ENCODE results near the gene FBLN1. TPM values are rescaled to one million over a fixed set of nuclear protein-coding genes. Genes with fewer than 3 reads are reported as not detected.
A peak's percentile ranks its signal among the peaks of the same experiment; 100 is the strongest.
"Not testable (repeated sequence)": the region's sequence is repeated elsewhere in the genome, so short reads cannot be mapped to it uniquely, and the experiment has no call there.

The FBLN1 gene
- total and polyA plus RNA-seq, 5 donors from 2014 or later = 0.49 TPM; not detected in 4

GRCh38 chr22:45603619-45604018, 100.9 kb downstream of the FBLN1 start:
- H3K27ac ChIP-seq (ENCODE audit: insufficient read depth, low read length, poor library complexity, severe bottlenecking) = no peak overlapping the region
- H3K27me3 ChIP-seq (ENCODE audit: control insufficient read depth, insufficient read depth, low read length) = no peaks in the 10 kb centered on the region
- Mint-ChIP-seq H3K4me3 (no peak overlapping the region), H3K4me1 (peaks cover 0 to 3% (median under 1%) of the 10 kb centered on the region in 4 donors), H3K27ac (no peak overlapping the region), H3K27me3 (no peaks in the 10 kb centered on the region), H3K9me3 (peaks cover 0 to 1% (median 0%) of the 10 kb centered on the region in 7 donors), H3K36me3 (no peaks in the 10 kb centered on the region)
- H3K9me3 ChIP-seq (ENCODE audit: control insufficient read depth in 2 of 2, low read length in 2 of 2) = no peaks in the 10 kb centered on the region
- no peaks in the 10 kb centered on the region for H3K4me1 ChIP-seq (ENCODE audit: control insufficient read depth, insufficient read depth, low read length, poor library complexity, severe bottlenecking)
- DNase-seq = no peak
- ATAC-seq (ENCODE audit: low read depth in 2 of 2) = no peak
- H3K36me3 ChIP-seq (ENCODE audit: control insufficient read depth, insufficient read depth, low read length) = no peaks in the 10 kb centered on the region
- no peak overlapping the region for H3K4me3 ChIP-seq (ENCODE audit: low read depth, low read length)

- not testable (repeated sequence) for H3K36me3 ChIP-seq (ENCODE audit: control insufficient read depth, insufficient read depth, low read length); H3K36me3 Mint-ChIP-seq; ATAC-seq (ENCODE audit: low read depth in 2 of 2); H3K27ac Mint-ChIP-seq; H3K4me3 ChIP-seq (ENCODE audit: low read depth, low read length); H3K4me1 Mint-ChIP-seq; H3K4me3 Mint-ChIP-seq; H3K27ac ChIP-seq (ENCODE audit: insufficient read depth, low read length, poor library complexity, severe bottlenecking); H3K9me3 Mint-ChIP-seq; H3K9me3 ChIP-seq (ENCODE audit: control insufficient read depth in 2 of 2, low read length in 2 of 2); H3K4me1 ChIP-seq (ENCODE audit: control insufficient read depth, insufficient read depth, low read length, poor library complexity, severe bottlenecking); H3K27me3 ChIP-seq (ENCODE audit: control insufficient read depth, insufficient read depth, low read length); DNase-seq
- peaks cover 11% of the 10 kb centered on the region for H3K27me3 Mint-ChIP-seq
Observed at GRCh38 chr22:45608045-45608444, 105.4 kb downstream of the FBLN1 start.

- Histone ChIP-seq H3K9me3 (ENCODE audit: control insufficient read depth in 2 of 2, low read length in 2 of 2) (no peaks in the 10 kb centered on the region), H3K27me3 (ENCODE audit: control insufficient read depth, insufficient read depth, low read length) (no peaks in the 10 kb centered on the region), H3K36me3 (ENCODE audit: control insufficient read depth, insufficient read depth, low read length) (no peaks in the 10 kb centered on the region), H3K27ac (ENCODE audit: insufficient read depth, low read length, poor library complexity, severe bottlenecking) (no peak overlapping the region), H3K4me1 (ENCODE audit: control insufficient read depth, insufficient read depth, low read length, poor library complexity, severe bottlenecking) (no peaks in the 10 kb centered on the region), H3K4me3 (ENCODE audit: low read depth, low read length) (no peak overlapping the region)
- H3K4me1 Mint-ChIP-seq = peaks cover 0 to 9% (median 5%) of the 10 kb centered on the region in 4 donors
- peak overlapping the region in 1 of 4 donors; percentile 76 for H3K4me3 Mint-ChIP-seq
- ATAC-seq (ENCODE audit: low read depth in 2 of 2) = peak in 1 of 2 donors; percentile 68
- peak in 2 of 3 donors; percentile 1 to 39 for DNase-seq
- peaks cover 11% of the 10 kb centered on the region for H3K27me3 Mint-ChIP-seq
- peak overlapping the region in 2 of 3 donors; percentile 79 to 87 for H3K27ac Mint-ChIP-seq
- no peaks in the 10 kb centered on the region for H3K36me3 Mint-ChIP-seq
- no peaks in the 10 kb centered on the region for H3K9me3 Mint-ChIP-seq
Observed at GRCh38 chr22:45608763-45609180, 106.1 kb downstream of the FBLN1 start.

GRCh38 chr22:45612451-45612901, 109.8 kb downstream of the FBLN1 start:
- no peaks in the 10 kb centered on the region for H3K36me3 Mint-ChIP-seq
- ATAC-seq (ENCODE audit: low read depth in 2 of 2) (peak; percentile 47 to 50), DNase-seq (peak in 2 of 3 donors; percentile 22 to 58)
- no peaks in the 10 kb centered on the region for H3K36me3 ChIP-seq (ENCODE audit: control insufficient read depth, insufficient read depth, low read length)
- peak overlapping the region in 2 of 4 donors; percentile 11 to 52 for H3K4me3 Mint-ChIP-seq
- peaks cover 0 to 8% (median 5%) of the 10 kb centered on the region in 4 donors for H3K4me1 Mint-ChIP-seq
- H3K27me3 Mint-ChIP-seq = peaks cover 15% of the 10 kb centered on the region
- peak overlapping the region in 2 of 3 donors; percentile 76 to 88 for H3K27ac Mint-ChIP-seq
- H3K4me3 ChIP-seq (ENCODE audit: low read depth, low read length) = no peak overlapping the region
- no peaks in the 10 kb centered on the region for H3K27me3 ChIP-seq (ENCODE audit: control insufficient read depth, insufficient read depth, low read length)
- H3K9me3 ChIP-seq (ENCODE audit: control insufficient read depth in 2 of 2, low read length in 2 of 2) = no peaks in the 10 kb centered on the region
- no peaks in the 10 kb centered on the region for H3K4me1 ChIP-seq (ENCODE audit: control insufficient read depth, insufficient read depth, low read length, poor library complexity, severe bottlenecking)
- no peaks in the 10 kb centered on the region for H3K9me3 Mint-ChIP-seq
- peak overlapping the region; percentile 41 for H3K27ac ChIP-seq (ENCODE audit: insufficient read depth, low read length, poor library complexity, severe bottlenecking)

DNA sequence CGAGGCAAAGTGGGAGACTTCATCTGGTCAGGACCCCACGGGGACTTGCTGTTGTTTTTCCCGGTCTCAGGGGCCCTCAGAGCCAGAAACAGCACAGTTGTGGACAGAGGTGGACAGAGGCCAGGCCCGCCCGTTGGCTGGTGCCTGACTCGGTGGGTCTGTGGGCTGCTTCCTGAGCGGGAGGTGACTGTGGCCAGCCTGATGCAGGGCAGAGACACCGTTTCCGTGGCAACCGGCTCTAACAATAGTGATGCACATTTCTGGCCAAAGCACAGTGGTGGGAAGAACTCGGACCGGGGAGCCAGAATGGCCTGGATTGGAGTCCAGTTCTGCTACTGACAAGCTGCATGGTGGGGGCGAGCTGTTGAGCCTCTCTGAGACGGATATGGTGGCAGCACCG, 110.3 kb downstream of the FBLN1 start:
- Mint-ChIP-seq H3K27me3 (peaks cover 19% of the 10 kb centered on the region), H3K36me3 (no peaks in the 10 kb centered on the region), H3K4me1 (peaks cover 0 to 8% (median 5%) of the 10 kb centered on the region in 4 donors), H3K27ac (peak overlapping the region in 2 of 3 donors; percentile 76 to 88), H3K9me3 (peaks cover 0 to 2% (median 0%) of the 10 kb centered on the region in 7 donors), H3K4me3 (peak overlapping the region in 2 of 4 donors; percentile 11 to 52)
- Histone ChIP-seq H3K9me3 (ENCODE audit: control insufficient read depth in 2 of 2, low read length in 2 of 2) (no peaks in the 10 kb centered on the region), H3K4me3 (ENCODE audit: low read depth, low read length) (no peak overlapping the region), H3K36me3 (ENCODE audit: control insufficient read depth, insufficient read depth, low read length) (no peaks in the 10 kb centered on the region), H3K27me3 (ENCODE audit: control insufficient read depth, insufficient read depth, low read length) (no peaks in the 10 kb centered on the region), H3K4me1 (ENCODE audit: control insufficient read depth, insufficient read depth, low read length, poor library complexity, severe bottlenecking) (no peaks in the 10 kb centered on the region), H3K27ac (ENCODE audit: insufficient read depth, low read length, poor library complexity, severe bottlenecking) (peak overlapping the region; percentile 41)
- DNase-seq (no peak), ATAC-seq (ENCODE audit: low read depth in 2 of 2) (no peak)

- no peaks in the 10 kb centered on the region for H3K36me3 Mint-ChIP-seq
- peaks cover 20% of the 10 kb centered on the region for H3K27me3 Mint-ChIP-seq
- H3K4me1 Mint-ChIP-seq = peaks cover 0 to 2% (median 0%) of the 10 kb centered on the region in 4 donors
- Histone ChIP-seq H3K4me3 (ENCODE audit: low read depth, low read length) (no peak overlapping the region), H3K27ac (ENCODE audit: insufficient read depth, low read length, poor library complexity, severe bottlenecking) (no peak overlapping the region), H3K9me3 (ENCODE audit: control insufficient read depth in 2 of 2, low read length in 2 of 2) (no peaks in the 10 kb centered on the region), H3K36me3 (ENCODE audit: control insufficient read depth, insufficient read depth, low read length) (no peaks in the 10 kb centered on the region), H3K27me3 (ENCODE audit: control insufficient read depth, insufficient read depth, low read length) (no peaks in the 10 kb centered on the region), H3K4me1 (ENCODE audit: control insufficient read depth, insufficient read depth, low read length, poor library complexity, severe bottlenecking) (no peaks in the 10 kb centered on the region)
- DNase-seq (no peak), ATAC-seq (ENCODE audit: low read depth in 2 of 2) (no peak)
- H3K4me3 Mint-ChIP-seq = no peak overlapping the region
- H3K27ac Mint-ChIP-seq = no peak overlapping the region
- peaks cover 0 to 3% (median 0%) of the 10 kb centered on the region in 7 donors for H3K9me3 Mint-ChIP-seq
Observed at GRCh38 chr22:45615364-45615763, 112.7 kb downstream of the FBLN1 start.

GRCh38 chr22:45616432-45616831, 113.7 kb downstream of the FBLN1 start:
- peaks cover 0 to 3% (median 0%) of the 10 kb centered on the region in 7 donors for H3K9me3 Mint-ChIP-seq
- no peak for ATAC-seq (ENCODE audit: low read depth in 2 of 2)
- no peak overlapping the region for H3K4me3 Mint-ChIP-seq
- no peak overlapping the region for H3K4me3 ChIP-seq (ENCODE audit: low read depth, low read length)
- H3K9me3 ChIP-seq (ENCODE audit: control insufficient read depth in 2 of 2, low read length in 2 of 2) = no peaks in the 10 kb centered on the region
- no peaks in the 10 kb centered on the region for H3K4me1 ChIP-seq (ENCODE audit: control insufficient read depth, insufficient read depth, low read length, poor library complexity, severe bottlenecking)
- peaks cover 26% of the 10 kb centered on the region for H3K27me3 Mint-ChIP-seq
- H3K27ac ChIP-seq (ENCODE audit: insufficient read depth, low read length, poor library complexity, severe bottlenecking) = no peak overlapping the region
- peaks cover 0 to 2% (median 0%) of the 10 kb centered on the region in 4 donors for H3K4me1 Mint-ChIP-seq
- no peak overlapping the region for H3K27ac Mint-ChIP-seq
- no peaks in the 10 kb centered on the region for H3K36me3 Mint-ChIP-seq
- no peaks in the 10 kb centered on the region for H3K27me3 ChIP-seq (ENCODE audit: control insufficient read depth, insufficient read depth, low read length)
- no peak for DNase-seq
- H3K36me3 ChIP-seq (ENCODE audit: control insufficient read depth, insufficient read depth, low read length) = no peaks in the 10 kb centered on the region

DNA sequence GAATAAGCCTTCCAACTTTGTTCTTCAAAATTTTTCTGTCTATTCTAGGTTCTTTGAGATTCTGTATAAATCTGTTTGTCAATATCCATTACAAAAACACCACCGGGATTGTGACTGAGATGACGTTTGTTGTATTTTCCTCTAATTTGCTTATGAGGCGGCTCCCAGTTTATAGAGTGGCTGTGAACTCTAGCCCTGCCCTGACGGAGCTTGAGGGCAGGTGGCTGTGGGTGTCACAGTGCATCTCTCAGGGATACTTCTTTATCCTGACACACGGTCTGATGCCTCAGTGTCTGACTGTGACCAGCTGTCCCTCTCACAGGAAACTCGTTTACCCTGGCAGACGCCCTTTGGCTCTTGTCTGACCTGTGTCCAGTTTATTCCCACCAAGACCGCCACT, 115.3 kb downstream of the FBLN1 start:
- Histone ChIP-seq H3K4me1 (ENCODE audit: control insufficient read depth, insufficient read depth, low read length, poor library complexity, severe bottlenecking) (no peaks in the 10 kb centered on the region), H3K36me3 (ENCODE audit: control insufficient read depth, insufficient read depth, low read length) (no peaks in the 10 kb centered on the region), H3K27ac (ENCODE audit: insufficient read depth, low read length, poor library complexity, severe bottlenecking) (no peak overlapping the region), H3K27me3 (ENCODE audit: control insufficient read depth, insufficient read depth, low read length) (no peaks in the 10 kb centered on the region), H3K4me3 (ENCODE audit: low read depth, low read length) (no peak overlapping the region), H3K9me3 (ENCODE audit: control insufficient read depth in 2 of 2, low read length in 2 of 2) (no peaks in the 10 kb centered on the region)
- H3K9me3 Mint-ChIP-seq = peaks cover 0 to 3% (median 0%) of the 10 kb centered on the region in 7 donors
- no peak overlapping the region for H3K27ac Mint-ChIP-seq
- no peak for ATAC-seq (ENCODE audit: low read depth in 2 of 2)
- H3K4me3 Mint-ChIP-seq = peak overlapping the region in 1 of 4 donors; percentile 32
- no peaks in the 10 kb centered on the region for H3K4me1 Mint-ChIP-seq
- H3K36me3 Mint-ChIP-seq = no peaks in the 10 kb centered on the region
- H3K27me3 Mint-ChIP-seq = peaks cover 28% of the 10 kb centered on the region
- DNase-seq = no peak

All from CD4-positive, CD25-positive, alpha-beta regulatory T cell (primary cell).